Measurements from ENCODE around the gene SH3PXD2A.
"Not testable (repeated sequence)": the region's sequence is repeated elsewhere in the genome, so short reads cannot be mapped to it uniquely, and the experiment has no call there.

SH3PXD2A gene

DNA sequence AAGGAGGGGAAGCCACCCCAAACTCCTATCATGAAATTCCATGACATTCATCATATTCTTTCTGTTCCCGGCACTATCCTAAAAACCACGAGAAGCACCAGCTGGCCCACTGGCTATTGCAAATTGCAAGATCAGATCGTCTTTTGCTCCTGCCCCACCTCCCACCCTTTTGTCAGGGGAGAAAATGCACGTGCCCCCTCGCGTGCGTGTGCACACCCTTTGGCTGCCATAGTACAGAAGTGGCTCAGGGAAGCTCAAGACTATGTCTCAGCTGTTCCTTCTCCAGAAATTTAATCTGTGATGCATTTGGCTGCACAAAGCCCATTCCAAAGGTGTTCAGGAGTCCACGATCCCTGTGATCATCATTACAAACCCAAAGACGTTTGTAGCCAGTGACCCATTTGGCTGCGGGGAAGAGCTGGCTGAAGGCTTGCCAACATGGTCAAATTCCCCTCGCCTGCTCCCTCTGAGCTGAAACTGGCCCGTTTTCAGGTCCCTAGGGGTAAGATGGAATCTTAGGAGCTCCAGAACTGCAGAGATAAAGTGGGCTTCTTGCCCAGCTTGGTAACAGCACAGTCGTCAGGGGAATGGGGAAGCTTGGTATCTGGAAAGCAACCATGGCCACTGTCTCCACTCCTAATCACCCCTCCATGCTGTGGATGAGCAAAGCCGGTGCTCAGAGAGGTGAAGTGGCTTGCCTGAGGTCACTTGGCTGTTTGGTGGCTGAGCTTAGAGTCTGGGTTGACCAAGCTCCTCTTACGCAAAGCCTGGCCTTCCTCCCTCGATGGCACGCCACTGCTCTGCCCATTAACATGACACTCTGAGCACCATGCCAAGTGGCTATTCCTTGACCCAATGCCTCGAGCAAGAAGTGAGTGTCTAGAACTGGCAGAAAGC, 206.5 kb downstream of the SH3PXD2A start:
- H3K27me3 Mint-ChIP-seq: no peaks in the 10 kb centered on the region
- H3K4me1 Mint-ChIP-seq: no peaks in the 10 kb centered on the region
- no peaks in the 10 kb centered on the region for H3K36me3 Mint-ChIP-seq (ENCODE audit: low read depth)
- H3K4me3 Mint-ChIP-seq: no peak overlapping the region
- ATAC-seq (no peak), DNase-seq (no peak)
- H3K9me3 Mint-ChIP-seq: no peaks in the 10 kb centered on the region
- H3K27ac Mint-ChIP-seq: no peak overlapping the region

- Mint-ChIP-seq H3K4me3 (no peak overlapping the region), H3K4me1 (no peaks in the 10 kb centered on the region), H3K27ac (no peak overlapping the region), H3K36me3 (ENCODE audit: low read depth) (no peaks in the 10 kb centered on the region), H3K27me3 (no peaks in the 10 kb centered on the region), H3K9me3 (no peaks in the 10 kb centered on the region)
- no peak for ATAC-seq
- DNase-seq: no peak
These were observed 207.1 kb downstream of the SH3PXD2A start for GRCh38 chr10:103648251-103648635.

GRCh38 chr10:103646304-103646703, 209.1 kb downstream of the SH3PXD2A start:
- H3K4me3 Mint-ChIP-seq: no peak overlapping the region
- no peaks in the 10 kb centered on the region for H3K4me1 Mint-ChIP-seq
- ATAC-seq (no peak), DNase-seq (no peak)
- no peaks in the 10 kb centered on the region for H3K9me3 Mint-ChIP-seq
- no peaks in the 10 kb centered on the region for H3K36me3 Mint-ChIP-seq (ENCODE audit: low read depth)
- H3K27me3 Mint-ChIP-seq: no peaks in the 10 kb centered on the region
- no peak overlapping the region for H3K27ac Mint-ChIP-seq

DNA sequence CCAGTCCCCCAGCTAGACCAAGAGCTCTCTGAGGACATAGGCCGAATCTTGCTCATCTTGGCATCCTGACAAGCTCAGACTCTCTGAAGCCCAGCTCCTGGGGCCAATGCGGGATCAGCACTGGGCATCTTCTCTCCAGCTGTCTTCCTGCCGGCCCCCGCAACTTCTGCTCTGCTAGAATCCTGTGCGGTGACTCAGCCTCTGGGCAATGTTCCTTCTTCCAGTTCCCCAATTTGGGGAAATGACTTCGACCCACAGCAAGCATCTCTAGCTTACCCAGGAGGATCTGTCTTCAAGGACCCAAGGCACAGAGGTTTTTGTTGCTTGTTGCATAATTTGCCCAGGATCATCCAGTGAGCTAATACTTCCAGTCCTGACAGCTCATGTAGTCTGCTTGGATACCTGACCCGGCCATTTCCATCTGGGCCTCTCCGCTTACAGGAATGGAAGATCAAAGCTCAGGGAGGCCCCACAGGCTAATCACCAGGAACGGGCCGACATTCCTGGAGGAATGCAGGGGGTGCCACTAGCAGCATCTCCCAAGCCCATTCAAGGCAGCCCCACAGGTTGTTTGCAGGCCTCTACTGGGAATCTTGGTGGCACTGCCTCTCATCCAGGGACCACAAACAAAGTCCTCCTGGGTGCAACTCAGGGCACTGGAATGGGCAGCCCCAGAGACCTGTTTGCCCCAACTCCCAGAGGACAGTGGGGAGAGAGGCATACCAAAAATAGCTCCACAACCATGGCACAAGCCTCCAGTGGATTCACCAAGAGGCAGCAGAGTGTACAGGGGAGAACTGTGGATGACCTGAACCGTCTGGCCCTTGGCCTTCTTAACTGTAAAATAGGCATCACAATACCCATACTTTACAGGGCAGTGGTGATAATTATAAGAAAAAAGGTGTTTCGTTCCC, 210.0 kb downstream of the SH3PXD2A start:
- DNase-seq (no peak), ATAC-seq (no peak)
- no peaks in the 10 kb centered on the region for H3K27me3 Mint-ChIP-seq
- H3K36me3 Mint-ChIP-seq (ENCODE audit: low read depth): no peaks in the 10 kb centered on the region
- no peak overlapping the region for H3K27ac Mint-ChIP-seq
- no peaks in the 10 kb centered on the region for H3K9me3 Mint-ChIP-seq
- H3K4me3 Mint-ChIP-seq: no peak overlapping the region
- H3K4me1 Mint-ChIP-seq: no peaks in the 10 kb centered on the region

GRCh38 chr10:103643381-103643780, 212.0 kb downstream of the SH3PXD2A start:
- DNase-seq (no peak), ATAC-seq (no peak)
- Mint-ChIP-seq H3K27me3 (no peaks in the 10 kb centered on the region), H3K4me1 (no peaks in the 10 kb centered on the region), H3K36me3 (ENCODE audit: low read depth) (no peaks in the 10 kb centered on the region), H3K9me3 (no peaks in the 10 kb centered on the region), H3K4me3 (no peak overlapping the region), H3K27ac (no peak overlapping the region)

DNA sequence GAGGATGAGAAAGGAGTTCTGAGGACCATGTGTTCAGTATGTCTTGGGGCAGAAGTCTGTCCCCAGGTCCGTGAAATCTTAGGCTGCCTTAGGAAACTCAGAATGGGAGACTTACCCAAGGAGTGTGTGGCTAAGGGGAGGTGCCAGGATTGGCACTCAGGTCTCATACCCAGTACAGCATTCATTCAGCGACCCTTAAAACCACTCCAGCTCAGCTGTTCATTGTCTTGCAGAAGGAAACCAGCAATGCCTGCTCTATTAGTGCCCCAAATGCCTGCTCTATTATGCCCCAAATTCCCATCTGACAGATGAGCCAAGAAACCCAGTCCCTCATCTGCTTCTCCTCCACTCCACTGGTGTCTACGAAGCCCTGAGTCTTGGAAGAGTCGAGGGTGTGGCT, 214.1 kb downstream of the SH3PXD2A start:
- ATAC-seq: no peak
- Mint-ChIP-seq H3K4me1 (no peaks in the 10 kb centered on the region), H3K36me3 (ENCODE audit: low read depth) (no peaks in the 10 kb centered on the region), H3K4me3 (no peak overlapping the region), H3K27ac (no peak overlapping the region), H3K27me3 (no peaks in the 10 kb centered on the region), H3K9me3 (no peaks in the 10 kb centered on the region)
- no peak for DNase-seq

DNA sequence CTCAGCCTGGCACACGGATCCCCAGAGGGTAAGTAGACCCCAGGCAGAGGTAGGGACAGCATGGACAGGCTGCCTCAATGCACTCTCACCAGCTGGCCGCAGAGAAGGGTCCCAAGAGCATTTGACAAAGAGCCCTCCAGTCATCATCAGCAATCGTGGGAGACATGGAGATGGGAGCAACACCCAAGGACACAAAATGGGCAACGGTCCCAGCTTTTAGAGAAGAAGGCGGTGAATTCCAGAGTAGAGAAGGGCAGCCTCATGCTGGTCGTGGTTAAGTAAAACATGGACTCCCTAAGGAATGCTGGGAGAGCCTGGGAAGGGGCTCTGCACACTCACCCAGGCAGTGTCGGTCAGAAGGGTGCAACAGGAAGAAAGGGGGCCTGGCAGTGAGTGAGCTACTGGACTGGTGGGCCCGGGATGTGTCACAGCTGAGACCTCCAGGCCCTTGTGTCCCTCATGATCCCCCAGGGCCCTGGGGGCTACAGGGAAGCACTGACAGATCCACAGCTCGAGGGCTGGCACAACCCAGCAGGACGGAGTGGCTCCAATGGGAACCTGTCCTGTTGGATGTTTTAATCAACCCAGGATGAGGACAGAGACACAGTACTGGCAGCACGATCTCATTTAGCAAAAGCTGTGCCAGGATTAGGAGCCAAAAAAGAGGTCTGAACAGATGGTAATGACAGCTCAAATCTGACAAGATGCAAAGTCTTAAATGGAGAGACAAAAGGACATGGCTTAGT, 214.8 kb downstream of the SH3PXD2A start:
- H3K9me3 Mint-ChIP-seq: no peaks in the 10 kb centered on the region
- no peak overlapping the region for H3K4me3 Mint-ChIP-seq
- no peak overlapping the region for H3K27ac Mint-ChIP-seq
- H3K27me3 Mint-ChIP-seq: no peaks in the 10 kb centered on the region
- ATAC-seq: no peak
- no peak for DNase-seq
- H3K4me1 Mint-ChIP-seq: no peaks in the 10 kb centered on the region
- no peaks in the 10 kb centered on the region for H3K36me3 Mint-ChIP-seq (ENCODE audit: low read depth)

GRCh38 chr10:103638948-103639347, 216.4 kb downstream of the SH3PXD2A start:
- DNase-seq: no peak
- Mint-ChIP-seq H3K27ac (no peak overlapping the region), H3K9me3 (no peaks in the 10 kb centered on the region), H3K4me3 (no peak overlapping the region), H3K27me3 (no peaks in the 10 kb centered on the region), H3K36me3 (ENCODE audit: low read depth) (no peaks in the 10 kb centered on the region), H3K4me1 (no peaks in the 10 kb centered on the region)
- ATAC-seq: no peak

GRCh38 chr10:103637927-103638557, 217.3 kb downstream of the SH3PXD2A start:
- no peak overlapping the region for H3K4me3 Mint-ChIP-seq
- H3K27me3 Mint-ChIP-seq: no peaks in the 10 kb centered on the region
- DNase-seq: no peak
- no peaks in the 10 kb centered on the region for H3K4me1 Mint-ChIP-seq
- no peak for ATAC-seq
- no peaks in the 10 kb centered on the region for H3K9me3 Mint-ChIP-seq
- no peak overlapping the region for H3K27ac Mint-ChIP-seq
- H3K36me3 Mint-ChIP-seq (ENCODE audit: low read depth): no peaks in the 10 kb centered on the region

- Mint-ChIP-seq H3K27me3 (no peaks in the 10 kb centered on the region), H3K9me3 (no peaks in the 10 kb centered on the region), H3K36me3 (ENCODE audit: low read depth) (no peaks in the 10 kb centered on the region), H3K27ac (no peak overlapping the region), H3K4me3 (no peak overlapping the region), H3K4me1 (no peaks in the 10 kb centered on the region)
- ATAC-seq (no peak), DNase-seq (no peak)
These were observed 218.4 kb downstream of the SH3PXD2A start for GRCh38 chr10:103637011-103637410.

- no peaks in the 10 kb centered on the region for H3K27me3 Mint-ChIP-seq
These were observed 218.9 kb downstream of the SH3PXD2A start for GRCh38 chr10:103636492-103636891.

DNA sequence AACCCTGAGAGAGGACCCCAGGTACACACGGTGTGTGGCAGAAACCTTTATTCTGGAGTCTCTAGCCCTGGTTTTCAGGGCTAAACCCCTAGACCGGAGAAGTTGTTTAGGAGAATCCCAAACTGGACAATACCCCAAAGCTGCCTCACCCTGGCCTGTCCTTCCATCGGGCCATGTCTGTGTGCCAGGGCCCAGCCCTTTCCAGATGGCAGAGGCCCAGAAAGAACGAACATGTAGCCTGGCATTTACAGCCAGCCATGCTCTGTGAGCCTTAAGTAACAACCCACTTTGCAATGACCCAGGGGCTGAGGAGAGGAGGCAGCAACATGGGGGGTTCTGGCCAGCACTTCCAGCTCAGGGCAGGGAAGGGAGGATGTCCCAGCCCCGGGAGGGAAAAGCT, 219.8 kb downstream of the SH3PXD2A start:
- Mint-ChIP-seq H3K4me1 (no peaks in the 10 kb centered on the region), H3K27ac (no peak overlapping the region)

More at GRCh38 chr10:103636492-103636891, 218.9 kb downstream of the SH3PXD2A start:
- ATAC-seq: no peak
- no peaks in the 10 kb centered on the region for H3K36me3 Mint-ChIP-seq (ENCODE audit: low read depth)
- H3K4me3 Mint-ChIP-seq: no peak overlapping the region
- no peak overlapping the region for H3K27ac Mint-ChIP-seq
- no peaks in the 10 kb centered on the region for H3K4me1 Mint-ChIP-seq
- no peak for DNase-seq
- H3K9me3 Mint-ChIP-seq: no peaks in the 10 kb centered on the region

DNA sequence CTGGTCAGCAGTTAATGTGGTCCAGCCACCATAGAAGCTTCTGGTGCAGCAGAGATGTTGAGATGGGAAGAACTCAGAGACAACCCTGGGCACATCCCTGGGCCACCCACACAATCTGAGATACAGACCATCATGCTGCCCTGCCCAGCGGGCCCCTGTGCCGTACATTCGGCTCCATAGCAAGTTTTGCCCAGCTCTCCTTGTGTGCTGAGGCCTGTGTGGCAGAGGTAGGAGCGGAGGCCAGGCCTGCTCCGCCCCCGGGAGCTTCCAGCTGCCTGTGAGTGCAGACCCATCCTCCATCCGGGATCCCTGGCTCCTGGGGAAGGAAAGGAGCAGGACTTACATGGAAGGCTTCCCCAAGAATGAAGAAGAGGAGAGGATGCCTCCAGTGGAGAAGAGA, 221.5 kb downstream of the SH3PXD2A start:
- H3K36me3 Mint-ChIP-seq (ENCODE audit: low read depth): no peaks in the 10 kb centered on the region
- H3K4me1 Mint-ChIP-seq: no peaks in the 10 kb centered on the region
- no peaks in the 10 kb centered on the region for H3K9me3 Mint-ChIP-seq
- H3K27me3 Mint-ChIP-seq: no peaks in the 10 kb centered on the region
- no peak overlapping the region for H3K27ac Mint-ChIP-seq
- H3K4me3 Mint-ChIP-seq: no peak overlapping the region
- ATAC-seq: no peak
- no peak for DNase-seq

More for the DNA sequence above, 219.8 kb downstream of the SH3PXD2A start:
- Mint-ChIP-seq H3K9me3 (no peaks in the 10 kb centered on the region), H3K27me3 (no peaks in the 10 kb centered on the region), H3K4me3 (no peak overlapping the region), H3K36me3 (ENCODE audit: low read depth) (no peaks in the 10 kb centered on the region)
- ATAC-seq (no peak), DNase-seq (no peak)

DNA sequence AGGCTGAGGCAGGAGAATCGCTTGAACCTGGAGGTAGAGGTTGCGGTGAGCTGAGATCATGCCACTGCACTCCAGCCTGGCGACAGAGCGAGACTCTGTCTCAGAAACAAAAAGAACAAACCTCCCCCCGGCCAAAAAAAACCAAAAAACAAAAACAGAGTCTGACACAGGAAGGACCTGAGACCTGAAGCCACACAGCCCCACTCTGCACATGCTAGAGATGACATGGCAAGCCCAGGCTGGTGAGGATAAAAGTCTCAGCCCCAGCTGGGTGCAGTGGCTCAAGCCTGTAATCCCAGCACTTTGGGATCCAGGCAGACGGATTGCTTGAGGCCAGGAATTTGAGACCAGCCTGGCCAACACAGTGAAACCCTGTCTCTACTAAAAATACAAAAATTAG, 222.5 kb downstream of the SH3PXD2A start:
- H3K27ac Mint-ChIP-seq; H3K4me3 Mint-ChIP-seq; H3K36me3 Mint-ChIP-seq (ENCODE audit: low read depth); H3K9me3 Mint-ChIP-seq; DNase-seq; ATAC-seq; H3K4me1 Mint-ChIP-seq; H3K27me3 Mint-ChIP-seq: not testable (repeated sequence)
